Mucosa of descending colon (tissue), 3 donors: Measurements from ENCODE around the gene PRTFDC1. TPM values are rescaled to one million over a fixed set of nuclear protein-coding genes. Genes with fewer than 3 reads are reported as not detected.

Source experiments
- ATAC-seq: fragments of 200-7000 bp; cut with Tn5 transposase; one replicate; pipeline ENCODE4 v1.9.1; 2020; ENCODE audit warnings: mild to moderate bottlenecking, moderate library complexity
- DNase-seq, 3 donors: peaks; one replicate each; pipeline ENCODE4 v3.0.0-alpha.2; 2020
- H3K36me3 ChIP-seq: fragments of 200-600 bp; one replicate; pipeline ENCODE4 v1.8.0; 2021; ENCODE audit warnings: low read depth, mild to moderate bottlenecking
- H3K4me1 ChIP-seq: fragments of 200-600 bp; one replicate; pipeline ENCODE4 v1.8.0; 2021; ENCODE audit warnings: low read depth, mild to moderate bottlenecking
- H3K4me3 ChIP-seq: fragments of 200-600 bp; one replicate; pipeline ENCODE4 v1.8.0; 2021; ENCODE audit warnings: mild to moderate bottlenecking
- H3K9me3 ChIP-seq: fragments of 200-600 bp; one replicate; pipeline ENCODE4 v1.8.0; 2021; ENCODE audit warnings: mild to moderate bottlenecking
- intact Hi-C, 2 donors: fragments of 100-400 bp; cut with DNase I in 1 of 2; cut with micrococcal nuclease in 1 of 2; formaldehyde crosslinking; loops; one replicate each; pipeline versions ENCODE4 v1.11.0 to v1.11.1; 2022; cut with DNase I, micrococcal nuclease
- total RNA-seq, 3 donors: library from RNA; stranded (reverse); fragmentation: NEBNext Ultra II Directional in 2 of 3; extraction: Animal tissue kit (Norgen Biotek cat#: 25700) in 2 of 3; gene quantifications; one replicate each; pipeline versions ENCODE4 v1.2.1 to v1.2.4, GENCODE V29; 2021 to 2023
- TF ChIP-seq, protein P1 (sequence below): fragments of 200-600 bp; IDR thresholded peaks from one replicate; pipeline ENCODE4 v1.8.0; 2022; ENCODE audit warnings: antibody characterized with exemption, mild to moderate bottlenecking
- donor health status: DM: no; HTN: no; CAD: no; lungs with moderate emphysema.
- donor health status: DM: no; HTN: no; CAD: no.
- donor health status: DM: no; HTN: yes; CAD: no.

Gene PRTFDC1
- total RNA-seq, 3 donors from 2014 or later: 6.1 to 11.9 (median 6.9) TPM

DNA sequence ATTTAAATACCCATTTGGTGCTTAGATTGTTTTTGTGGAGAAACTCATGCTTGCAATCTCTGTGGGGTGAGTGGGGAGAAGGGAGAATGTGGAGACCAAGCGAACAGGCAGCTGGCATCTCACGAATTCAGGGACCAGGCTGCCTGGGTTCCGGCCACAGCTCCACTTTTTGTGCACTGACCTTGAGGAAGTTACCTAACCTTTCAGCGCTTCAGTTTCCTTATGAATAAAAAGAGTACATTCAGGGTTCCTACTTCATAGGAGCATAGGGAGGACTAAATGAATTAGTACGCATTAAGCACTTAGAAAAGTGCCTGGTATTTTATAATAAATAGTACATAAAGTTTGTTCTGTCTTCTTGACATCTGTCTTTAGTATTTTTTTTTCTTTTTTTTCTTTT, 72.5 kb downstream of the PRTFDC1 start:
- Histone ChIP-seq H3K36me3 (no peaks in the 10 kb centered on the region), H3K4me1 (no peaks in the 10 kb centered on the region), H3K4me3 (no peak overlapping the region), H3K9me3 (no peaks in the 10 kb centered on the region)
- no peak for DNase-seq
- intact Hi-C loops: no loop called here
- ATAC-seq: no peak
- TF ChIP-seq, protein P1, sequence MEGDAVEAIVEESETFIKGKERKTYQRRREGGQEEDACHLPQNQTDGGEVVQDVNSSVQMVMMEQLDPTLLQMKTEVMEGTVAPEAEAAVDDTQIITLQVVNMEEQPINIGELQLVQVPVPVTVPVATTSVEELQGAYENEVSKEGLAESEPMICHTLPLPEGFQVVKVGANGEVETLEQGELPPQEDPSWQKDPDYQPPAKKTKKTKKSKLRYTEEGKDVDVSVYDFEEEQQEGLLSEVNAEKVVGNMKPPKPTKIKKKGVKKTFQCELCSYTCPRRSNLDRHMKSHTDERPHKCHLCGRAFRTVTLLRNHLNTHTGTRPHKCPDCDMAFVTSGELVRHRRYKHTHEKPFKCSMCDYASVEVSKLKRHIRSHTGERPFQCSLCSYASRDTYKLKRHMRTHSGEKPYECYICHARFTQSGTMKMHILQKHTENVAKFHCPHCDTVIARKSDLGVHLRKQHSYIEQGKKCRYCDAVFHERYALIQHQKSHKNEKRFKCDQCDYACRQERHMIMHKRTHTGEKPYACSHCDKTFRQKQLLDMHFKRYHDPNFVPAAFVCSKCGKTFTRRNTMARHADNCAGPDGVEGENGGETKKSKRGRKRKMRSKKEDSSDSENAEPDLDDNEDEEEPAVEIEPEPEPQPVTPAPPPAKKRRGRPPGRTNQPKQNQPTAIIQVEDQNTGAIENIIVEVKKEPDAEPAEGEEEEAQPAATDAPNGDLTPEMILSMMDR: no peak

DNA sequence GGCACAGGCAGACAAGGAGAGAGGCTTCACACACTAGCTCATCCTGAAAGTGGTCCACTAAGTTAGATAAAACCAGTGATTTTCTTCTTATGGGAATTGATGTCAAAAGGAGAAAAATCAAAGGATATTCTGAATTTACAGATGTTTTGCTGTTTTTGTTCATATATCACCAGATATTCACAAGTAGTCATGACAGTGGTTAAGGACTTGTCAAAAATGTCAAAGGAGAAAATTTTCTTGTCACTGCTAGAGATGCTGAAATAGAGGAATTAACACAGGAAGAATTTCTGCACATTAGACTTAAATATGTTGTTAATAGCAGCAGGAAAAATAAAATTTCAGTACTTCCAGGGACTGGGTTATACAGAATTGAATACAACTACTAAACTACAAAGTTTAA, 78.3 kb downstream of the PRTFDC1 start:
- Histone ChIP-seq H3K4me3 (no peak overlapping the region), H3K9me3 (no peaks in the 10 kb centered on the region), H3K4me1 (no peaks in the 10 kb centered on the region), H3K36me3 (no peaks in the 10 kb centered on the region)
- intact Hi-C loops: no loop called here
- TF ChIP-seq, protein P1: no peak
- DNase-seq: no peak
- no peak for ATAC-seq

DNA sequence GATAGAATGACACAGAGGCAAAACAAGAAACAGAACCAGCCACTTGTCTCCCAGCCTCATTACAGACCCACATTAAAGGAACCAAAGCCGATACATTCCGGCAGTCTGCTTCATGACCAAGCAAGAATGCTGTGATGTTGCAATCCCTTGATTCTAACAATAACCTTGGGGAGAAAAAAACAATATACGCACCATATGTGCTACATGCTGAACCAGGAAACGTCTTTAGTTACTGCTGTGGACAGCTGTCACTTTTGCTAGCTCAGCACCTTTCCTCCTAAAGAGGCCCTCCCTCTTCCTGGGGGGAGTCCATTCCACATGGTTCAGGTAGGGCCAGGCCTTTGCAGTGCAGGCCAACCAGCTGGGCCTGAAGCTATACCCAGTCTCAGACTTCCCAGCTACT, 79.1 kb downstream of the PRTFDC1 start:
- Histone ChIP-seq H3K4me1 (no peaks in the 10 kb centered on the region), H3K9me3 (no peaks in the 10 kb centered on the region), H3K4me3 (no peak overlapping the region), H3K36me3 (no peaks in the 10 kb centered on the region)
- peak; percentile 82 for ATAC-seq
- peak in 1 of 3 donors; percentile 22 for DNase-seq
- TF ChIP-seq, protein P1: no peak
- intact Hi-C loops: no loop called here

DNA sequence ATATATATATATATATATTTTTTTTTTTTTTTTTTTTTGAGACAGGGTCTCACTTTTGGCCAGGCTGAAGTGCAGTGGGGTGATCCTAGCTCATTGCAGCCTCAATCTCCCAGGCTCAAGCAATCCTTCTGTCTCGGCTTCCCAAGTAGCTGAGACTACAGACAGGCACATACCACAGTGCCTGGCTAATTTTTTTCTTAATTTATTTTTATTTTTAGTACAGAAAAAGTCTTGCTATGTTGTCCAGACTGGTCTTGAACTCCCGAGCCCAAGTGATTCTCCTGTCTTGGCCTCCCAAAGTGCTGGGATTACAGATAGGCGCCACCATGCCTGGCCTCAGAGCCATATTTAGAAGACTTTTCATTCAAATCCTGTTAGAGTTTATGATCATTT, 79.6 kb downstream of the PRTFDC1 start:
- TF ChIP-seq, protein P1: no peak
- H3K4me1 ChIP-seq: no peaks in the 10 kb centered on the region
- H3K4me3 ChIP-seq: no peak overlapping the region
- ATAC-seq (no peak), DNase-seq (no peak)
- intact Hi-C loops: no loop called here
- H3K9me3 ChIP-seq: no peaks in the 10 kb centered on the region
- H3K36me3 ChIP-seq: no peaks in the 10 kb centered on the region

DNA sequence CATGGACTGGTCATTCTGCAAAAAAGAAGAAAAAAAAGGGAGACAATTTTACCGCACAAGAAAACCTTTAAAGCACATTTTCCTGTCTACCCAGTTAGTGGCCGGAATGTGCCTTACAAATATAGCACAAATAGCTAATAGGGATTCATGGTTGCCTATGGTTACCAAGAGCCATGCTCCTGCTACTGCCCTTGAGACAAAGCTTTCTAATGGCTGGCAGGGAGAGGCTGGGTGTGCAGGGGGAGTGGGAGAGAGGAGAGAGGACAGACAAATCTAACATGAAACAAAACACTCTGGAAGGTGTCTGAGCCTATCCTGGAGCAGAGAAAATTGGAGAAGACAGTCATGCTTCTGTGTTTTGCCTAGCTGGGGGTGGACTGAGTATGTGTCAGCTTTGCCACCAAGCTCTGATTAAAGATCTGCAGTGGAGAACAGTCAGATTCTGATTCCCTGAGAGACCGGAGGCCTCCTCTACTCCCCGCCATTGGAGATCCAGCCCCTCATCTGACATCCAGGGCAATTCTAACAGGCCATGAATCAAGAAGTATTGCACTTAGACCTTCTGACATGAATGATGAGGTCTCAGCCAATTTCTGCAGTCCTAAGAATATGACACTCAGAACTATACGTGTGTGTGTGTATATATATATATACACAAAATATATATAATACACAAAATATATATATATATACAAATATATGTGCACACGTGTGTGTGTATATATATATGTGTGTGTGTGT, 80.2 kb downstream of the PRTFDC1 start:
- no peak overlapping the region for H3K4me3 ChIP-seq
- no peak for ATAC-seq
- no peaks in the 10 kb centered on the region for H3K36me3 ChIP-seq
- H3K9me3 ChIP-seq: no peaks in the 10 kb centered on the region
- intact Hi-C loops: no loop called here
- DNase-seq: no peak
- H3K4me1 ChIP-seq: no peaks in the 10 kb centered on the region
- TF ChIP-seq, protein P1: no peak
